GM12892 (cell line): Measurements from ENCODE around the gene TPM1.

ENCODE experiments used
- DNase-seq: peaks from one replicate; pipeline ENCODE4 v3.0.0; 2011; ENCODE audit not compliant: insufficient read length
- FAIRE-seq: peaks from 2 replicates; lab custom pipeline; 2011; peaks lifted over from hg19 to GRCh38; lab: Jason Lieb, UNC
- POLR2A ChIP-seq: IDR thresholded peaks from 2 replicates; pipeline ENCODE4 v1.6.1; 2011; ENCODE audit warnings: low read depth, low read length, control low read depth
- POLR2AphosphoS5 ChIP-seq: IDR thresholded peaks from 2 replicates; pipeline ENCODE4 v1.6.1; 2011; ENCODE audit warnings: low read depth, low read length, control low read depth
- TAF1 ChIP-seq: IDR thresholded peaks from 2 replicates; pipeline ENCODE4 v1.6.1; 2011; ENCODE audit warnings: low read depth, mild to moderate bottlenecking, control low read depth, low read length, borderline replicate concordance

Gene TPM1

DNA sequence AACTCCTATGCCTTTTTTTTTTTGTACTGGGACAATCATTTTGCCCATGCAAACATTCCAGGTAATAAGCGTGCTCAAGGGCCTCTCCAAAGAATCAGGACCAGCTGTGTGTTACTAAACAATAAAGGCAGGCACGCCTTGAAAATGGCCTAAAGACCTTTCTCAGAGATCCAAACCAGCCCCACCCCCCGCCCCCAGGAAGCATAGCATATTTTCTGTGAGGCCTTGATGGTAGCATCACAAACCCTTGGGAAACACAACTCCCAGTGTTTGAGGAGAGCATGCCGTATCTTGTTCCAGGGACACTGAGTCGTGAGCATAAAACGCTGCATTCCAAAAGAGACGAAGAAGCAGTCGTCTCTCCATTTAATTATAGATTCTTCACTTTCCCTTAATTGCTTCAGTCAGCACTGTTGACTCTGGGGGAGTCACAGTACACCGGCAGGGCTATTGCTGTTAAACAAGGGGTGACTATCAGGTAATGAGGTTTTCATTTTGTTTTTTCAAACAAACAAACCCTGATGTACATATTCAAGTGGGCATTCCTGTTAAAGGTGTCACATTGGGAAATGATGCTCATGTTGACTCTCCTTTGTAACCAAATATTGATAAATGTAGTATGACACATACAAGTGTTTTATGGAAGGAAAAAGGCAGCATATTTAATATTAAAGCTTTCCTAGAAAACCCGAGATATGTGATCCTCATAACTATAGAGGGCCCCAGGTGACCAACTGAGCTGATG is 4.4 kb upstream of the TPM1 start:
- TF ChIP-seq POLR2AphosphoS5: no peak
- TF ChIP-seq POLR2A: no peak
- TF ChIP-seq TAF1: no peak
- DNase-seq (no peak), FAIRE-seq (no peak)

- no peak for FAIRE-seq
- TF ChIP-seq POLR2A: no peak
- DNase-seq: no peak
Observed at GRCh38 chr15:63038926-63039673, 3.4 kb upstream of the TPM1 start.

GRCh38 chr15:63039811-63040210 is 2.7 kb upstream of the TPM1 start:
- TF ChIP-seq POLR2A (no peak), TAF1 (no peak), POLR2AphosphoS5 (no peak)
- DNase-seq: no peak
- no peak for FAIRE-seq

DNA sequence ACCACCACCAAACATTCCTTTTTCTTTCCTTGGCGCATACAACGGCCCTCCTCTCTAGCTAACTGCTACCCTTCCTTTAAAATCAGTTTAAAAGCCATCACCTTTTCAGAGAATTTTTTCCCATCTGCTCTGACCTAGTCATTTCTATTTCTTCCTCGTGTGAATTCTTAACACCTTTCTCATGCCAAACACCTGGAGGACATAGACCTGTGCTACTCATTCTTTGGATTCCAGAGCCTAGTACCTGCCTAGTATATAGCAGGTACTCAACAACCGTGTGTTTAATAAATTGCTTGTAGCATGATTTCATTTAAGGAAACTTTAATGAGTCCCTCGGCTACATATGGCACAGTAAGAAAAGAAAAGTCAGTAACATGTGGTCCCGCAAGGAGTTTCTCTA is 2.0 kb upstream of the TPM1 start:
- FAIRE-seq (no peak), DNase-seq (no peak)
- TF ChIP-seq POLR2A (no peak), TAF1 (no peak), POLR2AphosphoS5 (no peak)

DNA sequence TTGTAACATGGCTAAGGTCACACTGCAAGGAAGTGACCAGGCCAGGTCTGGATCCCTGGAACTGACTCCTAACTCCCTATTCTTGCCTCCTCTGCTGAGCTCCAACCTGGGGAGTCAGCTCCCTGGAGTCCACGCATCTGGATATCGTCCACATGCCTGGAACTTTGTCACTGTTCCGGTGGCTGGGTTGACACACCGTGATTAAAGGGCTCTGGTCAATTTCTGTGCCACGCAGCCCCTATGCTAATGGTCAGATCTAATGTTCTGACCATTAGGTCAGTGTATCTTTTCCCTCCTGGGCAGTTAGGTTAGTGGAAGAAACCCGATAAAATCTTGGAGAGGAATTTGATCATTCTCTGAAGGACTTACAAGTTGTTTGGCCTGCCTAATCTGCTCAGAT is 1.6 kb upstream of the TPM1 start:
- TF ChIP-seq TAF1 (no peak), POLR2AphosphoS5 (no peak), POLR2A (no peak)
- DNase-seq (no peak), FAIRE-seq (no peak)

DNA sequence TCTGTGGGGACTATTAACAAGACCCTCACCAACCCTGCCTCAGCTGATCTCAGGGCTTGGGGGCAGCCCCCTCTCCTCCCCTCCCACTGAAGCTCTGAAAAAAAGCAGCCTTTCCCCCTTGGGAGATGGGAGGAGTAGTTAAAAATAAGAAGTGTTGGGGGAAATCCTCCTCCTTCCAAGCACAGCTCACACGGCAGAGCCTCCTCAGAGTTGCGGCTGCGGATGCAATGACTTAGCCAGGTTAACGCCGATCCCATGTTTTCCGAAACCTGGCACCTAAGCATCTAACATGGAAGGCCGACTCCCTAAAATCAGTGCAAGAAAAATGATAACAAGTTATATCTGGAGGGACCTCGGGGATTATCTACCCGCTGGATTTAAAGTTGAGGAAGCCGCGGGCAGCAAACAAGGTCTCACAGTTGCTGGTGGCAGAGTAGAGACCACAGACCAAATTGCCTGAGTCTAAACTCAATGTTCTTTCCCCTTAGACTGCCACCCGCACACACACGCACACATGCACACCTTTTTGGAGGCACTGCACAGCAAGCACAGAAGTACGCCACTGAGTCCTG is 1.1 kb upstream of the TPM1 start:
- no peak for TF ChIP-seq POLR2A
- TF ChIP-seq POLR2AphosphoS5: no peak
- no peak for TF ChIP-seq TAF1
- DNase-seq (no peak), FAIRE-seq (no peak)

GRCh38 chr15:63042877-63043334 is 359 bp downstream of the TPM1 start:
- TF ChIP-seq POLR2AphosphoS5 (no peak), POLR2A (no peak), TAF1 (no peak)
- DNase-seq (no peak), FAIRE-seq (no peak)

GRCh38 chr15:63043335-63044076 is 959 bp downstream of the TPM1 start:
- no peak for TF ChIP-seq POLR2AphosphoS5
- FAIRE-seq (no peak), DNase-seq (no peak)

DNA sequence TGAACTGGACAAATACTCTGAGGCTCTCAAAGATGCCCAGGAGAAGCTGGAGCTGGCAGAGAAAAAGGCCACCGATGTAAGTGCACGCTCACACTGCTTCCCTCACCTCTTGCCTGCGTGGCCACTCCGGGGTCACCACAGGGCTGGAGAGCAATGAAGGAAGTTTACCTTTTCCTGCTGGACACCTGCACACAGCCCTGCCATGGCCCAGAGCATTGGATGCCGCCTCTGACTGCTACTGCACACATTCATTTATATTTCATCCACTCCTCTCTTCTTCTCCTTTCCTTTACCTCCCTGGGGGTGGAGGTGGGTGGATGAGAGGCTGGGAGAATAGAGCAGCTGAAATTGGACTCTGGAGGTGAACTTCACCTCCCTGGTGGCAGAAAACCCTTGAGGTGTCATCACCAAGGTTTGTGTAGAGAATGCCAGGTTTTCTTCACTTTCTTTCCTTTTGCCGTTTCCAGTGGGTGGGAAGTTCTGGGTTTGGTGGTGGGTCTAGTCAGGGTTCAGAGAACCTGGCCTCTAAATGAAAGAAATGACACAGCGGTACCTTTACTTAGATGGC is 1.6 kb downstream of the TPM1 start:
- FAIRE-seq (no peak), DNase-seq (no peak)
- no peak for TF ChIP-seq POLR2AphosphoS5

DNA sequence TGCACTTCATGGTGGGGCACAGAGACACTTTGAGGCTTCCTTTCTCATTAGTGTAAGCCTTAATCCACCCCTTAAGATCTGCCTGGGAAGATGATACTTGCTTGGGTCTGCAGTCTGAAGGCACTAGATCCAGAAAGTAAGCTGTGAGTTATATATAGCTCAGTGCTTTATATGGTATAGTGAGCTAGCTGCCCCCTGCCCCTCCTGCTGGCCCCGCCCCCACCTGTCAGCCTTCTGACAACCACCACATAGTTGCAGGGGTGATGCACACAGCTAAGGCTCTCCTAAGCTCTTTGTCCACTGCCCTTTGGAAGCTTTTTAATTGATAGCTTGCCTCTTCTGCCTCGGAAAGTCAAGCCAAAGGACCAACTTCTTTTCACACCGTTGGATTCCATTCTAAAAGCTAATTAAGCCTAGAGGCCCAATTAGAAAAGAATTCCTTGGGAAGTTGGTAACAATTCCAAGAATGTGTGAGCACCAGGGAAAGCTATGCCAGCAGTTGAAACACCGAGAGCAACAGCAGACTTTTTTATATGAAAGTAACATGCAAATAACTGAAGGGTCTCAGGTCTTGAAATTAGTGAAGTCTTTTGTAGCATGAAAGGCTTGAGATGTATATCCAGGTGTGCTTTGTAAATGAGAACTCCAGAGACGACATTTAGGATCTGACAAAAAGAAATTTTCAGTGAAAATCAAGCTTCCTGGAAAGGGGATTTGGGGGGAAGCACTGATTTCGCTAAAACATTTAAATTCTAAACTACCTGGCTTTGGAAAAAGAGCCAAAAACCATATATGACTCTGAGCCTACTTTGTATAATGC is 2.3 kb downstream of the TPM1 start:
- TF ChIP-seq POLR2AphosphoS5 (no peak), TAF1 (no peak), POLR2A (no peak)
- DNase-seq: no peak
- no peak for FAIRE-seq

DNA sequence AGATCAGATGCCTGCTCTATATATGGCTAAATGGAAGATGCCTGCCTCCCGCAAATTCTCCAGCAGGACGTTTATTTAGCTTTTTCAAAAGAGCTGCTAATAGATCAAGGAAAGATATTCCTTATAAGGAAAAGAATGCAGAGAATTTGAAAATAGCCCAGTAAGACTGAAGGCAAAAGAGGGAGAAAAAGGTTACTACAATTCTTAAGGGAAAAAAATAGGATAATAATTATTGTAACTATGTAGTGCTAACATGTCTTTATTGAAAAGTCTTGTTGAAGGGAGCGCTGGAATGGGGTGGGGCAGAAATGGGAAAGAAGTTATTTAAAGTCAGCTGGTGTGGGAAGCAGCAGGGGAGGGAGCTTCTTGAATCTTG is 2.9 kb downstream of the TPM1 start:
- no peak for FAIRE-seq
- DNase-seq: no peak
- TF ChIP-seq TAF1: no peak

GRCh38 chr15:63045879-63046278 is 3.3 kb downstream of the TPM1 start:
- no peak for TF ChIP-seq POLR2A
- TF ChIP-seq POLR2AphosphoS5: no peak
- no peak for TF ChIP-seq TAF1
- FAIRE-seq (no peak), DNase-seq (no peak)
